Lower leg skin (tissue), 3 donors: ENCODE data around the gene GRHL1.

Experiments used
- CTCF ChIP-seq, 3 donors: fragments of 450-650 bp; IDR thresholded peaks; one replicate each; pipeline ENCODE4 v1.5.1; 2016; ENCODE audit warnings: antibody characterized with exemption in 3 of 3, mild to moderate bottlenecking in 3 of 3, moderate library complexity in 2 of 3
- POLR2A ChIP-seq, 2 donors: fragments of 450-650 bp; IDR thresholded peaks; one replicate each; pipeline ENCODE4 v1.6.1; 2016 to 2017; ENCODE audit warnings: antibody characterized with exemption in 2 of 2, mild to moderate bottlenecking in 1 of 2, moderate library complexity in 1 of 2

GRCh38 chr2:9982248-9982647 is 30.8 kb downstream of the GRHL1 start:
- TF ChIP-seq CTCF (IDR thresholded peaks at IDR 0.05) (no peak), POLR2A (IDR thresholded peaks at IDR 0.05) (no peak)
